Trophoblast cell (in vitro differentiated cells and primary cell): ENCODE results near the gene BFSP2. TPM values are rescaled to one million over a fixed set of nuclear protein-coding genes. Genes with fewer than 3 reads are reported as not detected.

Experiments used
- DNase-seq, 2 donors: peaks; one replicate each; pipeline ENCODE4 v3.0.0-alpha.2; 2016
- H2AFZ ChIP-seq: 2 replicates; pipeline ENCODE4 v1.6.1; 2013; ENCODE audit warnings: low read length, moderate library complexity, mild to moderate bottlenecking; ENCODE audit not compliant: insufficient read depth, poor library complexity
- H2AK5ac ChIP-seq: 2 replicates; pipeline ENCODE4 v1.6.1; 2013; ENCODE audit warnings: mild to moderate bottlenecking, low read length
- H2BK120ac ChIP-seq: 2 replicates; pipeline ENCODE4 v1.6.1; 2013; ENCODE audit warnings: low read length, mild to moderate bottlenecking, moderate library complexity; ENCODE audit not compliant: insufficient read depth, poor library complexity
- H2BK12ac ChIP-seq: 2 replicates; pipeline ENCODE4 v1.6.1; 2013; ENCODE audit warnings: mild to moderate bottlenecking, low read length, moderate library complexity
- H2BK5ac ChIP-seq: 2 replicates; pipeline ENCODE4 v1.6.1; 2013; ENCODE audit warnings: low read length, low read depth, moderate library complexity, mild to moderate bottlenecking; ENCODE audit not compliant: poor library complexity
- H3K14ac ChIP-seq: 2 replicates; pipeline ENCODE4 v1.6.1; 2013; ENCODE audit warnings: mild to moderate bottlenecking, low read length
- H3K18ac ChIP-seq: 2 replicates; pipeline ENCODE4 v1.6.1; 2013; ENCODE audit warnings: mild to moderate bottlenecking, low read length
- H3K23ac ChIP-seq: 2 replicates; pipeline ENCODE4 v1.6.1; 2013; ENCODE audit warnings: low read length
- H3K27ac ChIP-seq: 2 replicates; pipeline ENCODE4 v1.5.1; 2013; ENCODE audit warnings: low read depth, mild to moderate bottlenecking, inconsistent platforms, low read length, moderate library complexity
- H3K27me3 ChIP-seq: 2 replicates; pipeline ENCODE4 v1.6.1; 2013; ENCODE audit warnings: inconsistent platforms, mild to moderate bottlenecking, low read length, moderate library complexity; ENCODE audit not compliant: insufficient read depth
- H3K36me3 ChIP-seq, 2 experiments: 1 replicate in 1 of 2; 2 replicates in 1 of 2; pipeline ENCODE4 v1.6.1; 2013; ENCODE audit warnings: low read length in 2 of 2, mild to moderate bottlenecking in 2 of 2, moderate library complexity in 1 of 2; ENCODE audit not compliant: insufficient read depth in 2 of 2, control insufficient read depth in 1 of 2
- H3K4ac ChIP-seq: 2 replicates; pipeline ENCODE4 v1.6.1; 2013; ENCODE audit warnings: low read depth, mild to moderate bottlenecking, low read length, moderate library complexity
- H3K4me1 ChIP-seq, 2 experiments: 1 replicate in 1 of 2; 2 replicates in 1 of 2; pipeline ENCODE4 v1.6.1; 2013; ENCODE audit warnings: low read length in 2 of 2, mild to moderate bottlenecking in 2 of 2, moderate library complexity in 1 of 2; ENCODE audit not compliant: insufficient read depth in 2 of 2, control insufficient read depth in 1 of 2
- H3K4me2 ChIP-seq: 2 replicates; pipeline ENCODE4 v1.6.1; 2013; ENCODE audit warnings: inconsistent platforms, mild to moderate bottlenecking, low read length, moderate library complexity
- H3K4me3 ChIP-seq: 2 replicates; pipeline ENCODE4 v1.5.1; 2013; ENCODE audit warnings: mild to moderate bottlenecking, low read depth, low read length, inconsistent platforms
- H3K79me1 ChIP-seq: one replicate; pipeline ENCODE4 v1.6.1; 2013; ENCODE audit warnings: low read length
- H3K79me2 ChIP-seq: 2 replicates; pipeline ENCODE4 v1.6.1; 2013; ENCODE audit warnings: low read length, mild to moderate bottlenecking; ENCODE audit not compliant: control insufficient read depth, insufficient read depth, poor library complexity
- H3K9ac ChIP-seq: 2 replicates; pipeline ENCODE4 v1.6.1; 2013; ENCODE audit warnings: mild to moderate bottlenecking, low read length
- H3K9me3 ChIP-seq: 2 replicates; pipeline ENCODE4 v1.6.1; 2013; ENCODE audit warnings: low read depth, mild to moderate bottlenecking, control low read depth, inconsistent platforms, low read length; ENCODE audit not compliant: insufficient read depth
- H4K12ac ChIP-seq: 2 replicates; pipeline ENCODE4 v1.6.1; 2013; ENCODE audit warnings: low read depth, mild to moderate bottlenecking, low read length, moderate library complexity
- H4K8ac ChIP-seq: 2 replicates; pipeline ENCODE4 v1.6.1; 2013; ENCODE audit warnings: low read depth, mild to moderate bottlenecking, low read length, moderate library complexity
- H4K91ac ChIP-seq: one replicate; pipeline ENCODE4 v1.6.1; 2013; ENCODE audit warnings: low read depth, mild to moderate bottlenecking, low read length, moderate library complexity
- WGBS: extraction: QIAGEN DNeasy Blood & Tissue Kit; methylation state at CpG from one replicate; pipeline ENCODE4 v1.1.7; 2013; ENCODE audit warnings: missing lambda C conversion rate; ENCODE audit not compliant: insufficient read length, insufficient coverage; ENCODE audit errors: extremely low coverage; 5-methylcytosine and 5-hydroxymethylcytosine counted together
- polyA plus RNA-seq: library from polyadenylated mRNA; stranded (reverse); fragments of 200-250 nt; gene quantifications from 2 replicates; pipeline ENCODE4 v1.2.3, GENCODE V29; 2013

BFSP2 gene, protein sequence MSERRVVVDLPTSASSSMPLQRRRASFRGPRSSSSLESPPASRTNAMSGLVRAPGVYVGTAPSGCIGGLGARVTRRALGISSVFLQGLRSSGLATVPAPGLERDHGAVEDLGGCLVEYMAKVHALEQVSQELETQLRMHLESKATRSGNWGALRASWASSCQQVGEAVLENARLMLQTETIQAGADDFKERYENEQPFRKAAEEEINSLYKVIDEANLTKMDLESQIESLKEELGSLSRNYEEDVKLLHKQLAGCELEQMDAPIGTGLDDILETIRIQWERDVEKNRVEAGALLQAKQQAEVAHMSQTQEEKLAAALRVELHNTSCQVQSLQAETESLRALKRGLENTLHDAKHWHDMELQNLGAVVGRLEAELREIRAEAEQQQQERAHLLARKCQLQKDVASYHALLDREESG
- not detected in 2 replicates for polyA plus RNA-seq

DNA sequence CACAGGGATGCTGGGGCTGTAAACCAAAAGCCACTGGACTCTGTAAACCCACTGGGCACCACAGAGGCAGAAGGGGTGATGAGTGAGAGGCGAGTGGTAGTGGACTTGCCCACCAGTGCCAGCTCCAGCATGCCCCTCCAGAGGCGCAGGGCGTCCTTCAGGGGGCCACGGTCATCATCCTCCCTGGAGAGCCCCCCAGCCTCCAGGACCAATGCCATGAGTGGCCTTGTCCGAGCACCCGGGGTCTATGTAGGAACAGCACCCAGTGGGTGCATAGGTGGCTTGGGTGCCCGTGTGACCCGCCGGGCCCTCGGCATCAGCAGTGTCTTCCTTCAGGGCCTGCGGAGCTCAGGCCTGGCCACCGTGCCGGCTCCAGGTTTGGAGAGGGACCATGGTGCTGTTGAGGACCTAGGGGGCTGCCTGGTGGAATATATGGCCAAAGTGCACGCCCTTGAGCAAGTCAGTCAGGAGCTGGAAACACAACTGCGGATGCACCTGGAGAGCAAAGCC lies at the start of gene BFSP2:
BFSP2 (plus strand) TSS at position 51 of the 510 bp plus-strand sequence; CDS start at position 79, 28 bp downstream.
- Histone ChIP-seq H3K4me2 (no peak within 1 kb of the TSS), H3K4ac (no peak within 1 kb of the TSS), H3K23ac (no peak within 1 kb of the TSS), H3K79me2 (no peaks in the 10 kb centered on the region), H3K9me3 (no peaks in the 10 kb centered on the region), H2BK5ac (no peak within 1 kb of the TSS), H3K36me3 (no peaks in the 10 kb centered on the region), H3K4me3 (no peak within 1 kb of the TSS), H4K12ac (no peak within 1 kb of the TSS), H3K4me1 (no peaks in the 10 kb centered on the region), H2BK12ac (no peak within 1 kb of the TSS), H2AK5ac (no peak within 1 kb of the TSS), H2AFZ (no peak within 1 kb of the TSS), H4K91ac (no peak within 1 kb of the TSS), H3K79me1 (no peaks in the 10 kb centered on the region), H3K18ac (no peak within 1 kb of the TSS), H3K27ac (no peak within 1 kb of the TSS), H3K14ac (no peak within 1 kb of the TSS), H2BK120ac (no peak within 1 kb of the TSS), H3K9ac (no peak within 1 kb of the TSS), H3K27me3 (no peaks in the 10 kb centered on the region), H4K8ac (no peak within 1 kb of the TSS)
- WGBS: no CpG with 5 or more reads among the region's 15 CpGs
- DNase-seq: no peak

DNA sequence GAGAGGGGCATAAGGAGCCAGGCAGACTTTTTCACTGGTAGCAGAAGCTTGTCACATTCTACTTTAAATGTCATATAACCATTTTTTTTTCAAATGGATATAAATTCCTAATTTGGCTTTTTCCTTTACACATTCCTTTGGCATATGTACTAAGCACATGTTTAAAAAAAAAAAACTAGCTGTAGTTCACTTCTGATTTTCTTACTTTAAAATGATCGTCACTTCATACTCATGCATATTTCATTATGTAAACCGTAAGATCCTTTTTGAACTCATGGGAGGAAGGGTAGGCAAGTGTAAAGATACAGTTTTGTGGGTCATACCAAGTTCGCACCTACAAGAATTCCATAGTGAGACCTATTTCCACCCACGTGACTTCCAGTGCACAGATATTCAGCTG lies 45.1 kb upstream of the BFSP2 start:
- Histone ChIP-seq H3K9ac (no peak overlapping the region), H3K9me3 (no peaks in the 10 kb centered on the region), H3K18ac (no peak overlapping the region), H3K27me3 (no peaks in the 10 kb centered on the region), H3K27ac (no peak overlapping the region), H3K4me1 (no peaks in the 10 kb centered on the region), H2BK5ac (no peak overlapping the region), H3K79me1 (no peaks in the 10 kb centered on the region), H2BK12ac (no peak overlapping the region), H3K23ac (no peak overlapping the region), H3K14ac (no peak overlapping the region), H2BK120ac (no peak overlapping the region), H3K4me2 (no peak overlapping the region), H3K4me3 (no peak overlapping the region), H4K8ac (no peak overlapping the region), H2AK5ac (no peak overlapping the region), H3K4ac (no peak overlapping the region), H4K91ac (no peak overlapping the region), H3K36me3 (no peaks in the 10 kb centered on the region), H4K12ac (no peak overlapping the region), H2AFZ (no peak overlapping the region), H3K79me2 (no peaks in the 10 kb centered on the region)
- WGBS: no CpG with 5 or more reads among the region's 4 CpGs
- no peak for DNase-seq

DNA sequence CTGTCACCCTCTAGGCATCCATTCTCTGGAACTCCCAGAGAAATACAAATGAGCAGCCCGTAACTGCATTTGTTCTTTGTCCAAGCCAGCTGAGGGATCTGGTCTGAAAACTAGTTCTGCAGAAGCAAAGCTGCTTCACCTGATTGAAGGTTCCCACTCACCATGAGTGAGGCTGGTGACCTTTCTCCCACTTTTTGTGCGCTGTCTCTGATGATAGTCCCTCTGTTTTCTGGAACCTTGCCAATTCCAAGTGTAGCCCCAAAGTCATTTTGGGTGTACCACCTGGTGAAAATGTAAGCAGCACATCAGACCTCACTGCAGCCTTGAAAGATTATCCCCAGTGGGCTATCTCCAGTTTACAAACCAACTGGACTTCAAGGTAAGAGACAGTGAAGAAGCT lies 39.4 kb upstream of the BFSP2 start:
- no peak overlapping the region for H2AFZ ChIP-seq
- WGBS: no CpG with 5 or more reads among the region's 2 CpGs

DNA sequence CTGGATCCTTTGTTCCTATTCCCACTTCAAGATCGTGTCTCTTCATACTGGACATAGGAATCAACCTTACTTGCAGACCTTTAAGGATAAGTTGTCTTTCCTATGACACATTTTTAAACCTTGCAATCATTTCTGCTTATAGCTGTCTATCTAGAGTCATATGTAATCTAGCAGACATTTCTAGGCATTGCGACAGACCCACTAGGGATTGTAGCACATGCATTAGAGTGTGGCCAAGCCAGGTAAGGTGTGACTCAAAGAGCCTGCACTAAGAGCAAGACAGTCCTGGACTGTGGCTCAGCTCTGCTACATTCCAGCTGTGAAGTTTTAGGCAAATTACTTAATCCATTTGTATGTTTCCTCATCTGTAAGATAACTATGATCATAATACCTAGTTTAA lies 38.8 kb upstream of the BFSP2 start:
- Histone ChIP-seq H2BK5ac (no peak overlapping the region), H4K91ac (no peak overlapping the region), H3K23ac (no peak overlapping the region), H2AFZ (no peak overlapping the region), H3K18ac (no peak overlapping the region), H4K12ac (no peak overlapping the region), H3K4ac (no peak overlapping the region), H2BK12ac (no peak overlapping the region), H3K14ac (no peak overlapping the region), H3K4me1 (peaks cover 3 to 4% of the 10 kb centered on the region in 2 experiments), H2AK5ac (no peak overlapping the region), H3K9ac (no peak overlapping the region), H3K36me3 (no peaks in the 10 kb centered on the region), H3K79me1 (no peaks in the 10 kb centered on the region), H3K27ac (no peak overlapping the region), H2BK120ac (no peak overlapping the region), H3K9me3 (no peaks in the 10 kb centered on the region), H3K4me3 (no peak overlapping the region), H3K4me2 (no peak overlapping the region), H4K8ac (no peak overlapping the region), H3K27me3 (no peaks in the 10 kb centered on the region), H3K79me2 (no peaks in the 10 kb centered on the region)
- DNase-seq: peak; percentile 91 to 94
- no CpG with 5 or more reads among the region's 2 CpGs for WGBS

More for the DNA sequence above, 39.4 kb upstream of the BFSP2 start:
- Histone ChIP-seq H3K14ac (no peak overlapping the region), H3K79me2 (no peaks in the 10 kb centered on the region), H3K36me3 (no peaks in the 10 kb centered on the region), H2AK5ac (no peak overlapping the region), H2BK120ac (no peak overlapping the region), H3K4me1 (peaks cover 3 to 4% of the 10 kb centered on the region in 2 experiments), H3K4me2 (peak overlapping the region; percentile 2), H3K18ac (no peak overlapping the region), H4K91ac (no peak overlapping the region), H2BK5ac (no peak overlapping the region), H4K12ac (no peak overlapping the region), H3K27me3 (no peaks in the 10 kb centered on the region), H3K23ac (peak overlapping the region; percentile 27), H3K4me3 (no peak overlapping the region), H4K8ac (no peak overlapping the region), H3K79me1 (no peaks in the 10 kb centered on the region), H2BK12ac (no peak overlapping the region), H3K27ac (no peak overlapping the region), H3K9ac (no peak overlapping the region), H3K4ac (no peak overlapping the region), H3K9me3 (no peaks in the 10 kb centered on the region)
- DNase-seq: peak in 1 of 2 donors; percentile 13
